Measurements from ENCODE around the gene ARL3. TPM values are rescaled to one million over a fixed set of nuclear protein-coding genes. Genes with fewer than 3 reads are reported as not detected.

The ARL3 gene
- polyA plus RNA-seq, 1 experiment: 8.1 TPM

- ChIA-PET CTCF (interaction anchor here (0.8 to 3.0 kb wide), 20 partner anchors 9 to 485 kb away, joined by 3 to 24 read pairs (median 3); partner anchors contain the start of gene WBP1L), POLR2A (interaction anchor here (0.5 kb wide), 1 partner anchor 10 kb away, joined by 3 read pairs; the partner anchor contains the start of gene WBP1L)
- H3K4me3 ChIP-seq (ENCODE audit: low read depth, low read length): no peak overlapping the region
- H3K36me3 ChIP-seq (ENCODE audit: control insufficient read depth, insufficient read depth, low read length): no peaks in the 10 kb centered on the region
- TF ChIP-seq CTCF (IDR thresholded peaks at IDR 0.05; ENCODE audit: insufficient read depth, low read depth, low read length): peak; percentile 69
- DNase-seq (ENCODE audit: low read depth): no peak
- no peaks in the 10 kb centered on the region for H3K27me3 ChIP-seq (ENCODE audit: control insufficient read depth, insufficient read depth, low read length)
Observed at GRCh38 chr10:102752934-102753664, 38.9 kb upstream of the ARL3 start.

- POLR2A ChIA-PET: no interaction called here
- no peaks in the 10 kb centered on the region for H3K36me3 ChIP-seq (ENCODE audit: control insufficient read depth, insufficient read depth, low read length)
- DNase-seq (ENCODE audit: low read depth): peak; percentile 91
- H3K4me3 ChIP-seq (ENCODE audit: low read depth, low read length): no peak overlapping the region
- H3K27me3 ChIP-seq (ENCODE audit: control insufficient read depth, insufficient read depth, low read length): no peaks in the 10 kb centered on the region
- CTCF ChIA-PET: interaction anchor here (0.6 to 3.0 kb wide), 17 partner anchors 8 to 486 kb away, joined by 3 to 24 read pairs (median 3); partner anchors contain the start of gene WBP1L
- no peak for TF ChIP-seq CTCF (IDR thresholded peaks at IDR 0.05; ENCODE audit: insufficient read depth, low read depth, low read length)
Observed at GRCh38 chr10:102752266-102752930, 38.2 kb upstream of the ARL3 start.

GRCh38 chr10:102745157-102745556 is 31.0 kb upstream of the ARL3 start:
- Histone ChIP-seq H3K4me3 (ENCODE audit: low read depth, low read length) (peak overlapping the region; percentile 90), H3K36me3 (ENCODE audit: control insufficient read depth, insufficient read depth, low read length) (no peaks in the 10 kb centered on the region), H3K27me3 (ENCODE audit: control insufficient read depth, insufficient read depth, low read length) (no peaks in the 10 kb centered on the region)
- no peak for DNase-seq (ENCODE audit: low read depth)
- POLR2A ChIA-PET: no interaction called here
- CTCF ChIA-PET: interaction anchor here (2.5 kb wide), 1 partner anchor 8 kb away, joined by 14 read pairs; no protein-coding TSS in a partner anchor
- no peak for TF ChIP-seq CTCF (IDR thresholded peaks at IDR 0.05; ENCODE audit: insufficient read depth, low read depth, low read length)

GRCh38 chr10:102744374-102745051 is 30.3 kb upstream of the ARL3 start:
- peak overlapping the region; percentile 90 for H3K4me3 ChIP-seq (ENCODE audit: low read depth, low read length)
- CTCF ChIA-PET: interaction anchor here (2.5 kb wide), 1 partner anchor 8 kb away, joined by 14 read pairs; no protein-coding TSS in a partner anchor
- POLR2A ChIA-PET: interaction anchor here (0.6 kb wide), 1 partner anchor 1683 kb away, joined by 8 read pairs; no protein-coding TSS in a partner anchor
- H3K36me3 ChIP-seq (ENCODE audit: control insufficient read depth, insufficient read depth, low read length): no peaks in the 10 kb centered on the region
- no peaks in the 10 kb centered on the region for H3K27me3 ChIP-seq (ENCODE audit: control insufficient read depth, insufficient read depth, low read length)
- no peak for DNase-seq (ENCODE audit: low read depth)
- no peak for TF ChIP-seq CTCF (IDR thresholded peaks at IDR 0.05; ENCODE audit: insufficient read depth, low read depth, low read length)

All from BJ (cell line).